Measurements from ENCODE around the gene MAP2K7.
"Not testable (repeated sequence)": the region's sequence is repeated elsewhere in the genome, so short reads cannot be mapped to it uniquely, and the experiment has no call there.

The MAP2K7 gene

DNA sequence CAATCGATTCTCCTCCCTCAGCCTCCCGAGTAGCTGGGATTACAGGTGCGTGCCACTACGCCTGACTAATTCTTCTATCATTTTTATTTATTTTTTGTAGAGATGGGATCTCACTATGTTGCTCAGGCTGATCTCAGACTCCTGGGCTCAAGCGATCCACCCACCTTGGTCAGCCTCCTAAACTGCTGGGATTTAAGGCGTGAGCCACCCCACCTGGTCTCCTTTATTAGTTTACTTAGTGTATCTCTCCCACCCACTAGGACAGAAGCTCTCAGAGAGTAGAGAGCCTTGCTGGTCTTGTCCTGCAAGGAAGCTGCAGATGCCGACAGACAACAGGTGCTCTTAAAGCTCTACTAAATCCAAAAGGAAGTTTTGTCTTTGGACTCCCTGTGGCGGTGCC lies 17.9 kb upstream of the MAP2K7 start:
- no peak for DNase-seq

- no peak for DNase-seq
Observed at GRCh38 chr19:7887408-7888144, 16.1 kb upstream of the MAP2K7 start.

- no peak for DNase-seq
Observed at GRCh38 chr19:7888145-7888825, 15.4 kb upstream of the MAP2K7 start, which contains the start of gene LRRC8E. Gene LRRC8E (plus strand): TSS chr19:7888510. CDS start chr19:7895604, 7,094 bp downstream.

DNA sequence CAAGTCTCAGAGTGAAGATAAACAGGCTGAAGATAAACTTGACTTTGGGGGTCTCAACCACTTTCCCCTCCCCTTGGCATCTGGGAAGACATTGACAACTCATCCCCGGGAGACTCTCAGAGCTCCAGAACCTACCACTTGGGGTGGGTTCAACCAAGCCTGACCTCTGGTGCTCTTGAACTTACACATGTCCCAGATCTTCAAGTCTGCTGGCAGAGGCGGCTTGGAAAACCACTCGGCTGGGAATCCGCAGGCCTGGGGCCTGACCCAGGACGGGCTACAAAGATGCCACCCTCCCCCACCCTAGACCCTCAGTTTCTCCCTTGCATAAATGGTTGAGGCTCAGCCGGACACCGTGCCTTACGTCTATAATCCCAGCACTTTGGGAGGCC lies 14.9 kb upstream of the MAP2K7 start:
- DNase-seq = no peak

DNA sequence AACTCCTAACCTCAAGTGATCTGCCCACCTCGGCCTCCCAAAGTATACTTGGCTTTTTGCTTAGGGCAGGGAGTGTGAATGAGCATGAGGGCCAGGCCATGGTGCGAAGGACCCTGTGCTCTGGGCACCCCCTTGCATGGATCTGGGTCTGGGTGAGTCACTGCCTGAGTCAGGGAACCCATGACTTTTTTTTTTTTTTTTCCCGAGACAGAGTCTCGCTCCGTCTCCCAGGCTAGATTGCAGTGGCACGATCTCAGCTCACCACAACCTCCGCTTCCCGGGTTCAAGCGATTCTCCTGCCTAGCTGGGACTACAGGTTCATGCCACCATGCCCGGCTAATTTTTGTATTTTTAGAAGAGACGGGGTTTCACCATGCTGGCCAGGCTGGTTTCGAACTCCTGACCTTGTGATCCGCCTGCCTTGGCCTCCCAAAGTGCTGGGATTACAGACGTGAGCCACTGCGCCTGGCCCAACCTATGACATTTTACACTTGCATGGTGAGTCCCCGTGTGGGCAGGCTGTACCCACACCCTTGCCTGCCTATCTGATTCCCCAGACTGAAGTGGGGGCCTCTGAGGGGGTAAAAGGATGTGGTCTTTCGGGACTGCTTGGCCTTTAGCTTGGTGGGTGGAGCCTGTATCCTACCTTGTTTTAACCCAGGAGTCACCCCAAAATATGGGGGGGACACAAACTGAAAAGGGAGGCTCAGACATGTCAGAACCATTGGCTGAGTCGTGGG lies 10.1 kb upstream of the MAP2K7 start:
- not testable (repeated sequence) for DNase-seq

DNA sequence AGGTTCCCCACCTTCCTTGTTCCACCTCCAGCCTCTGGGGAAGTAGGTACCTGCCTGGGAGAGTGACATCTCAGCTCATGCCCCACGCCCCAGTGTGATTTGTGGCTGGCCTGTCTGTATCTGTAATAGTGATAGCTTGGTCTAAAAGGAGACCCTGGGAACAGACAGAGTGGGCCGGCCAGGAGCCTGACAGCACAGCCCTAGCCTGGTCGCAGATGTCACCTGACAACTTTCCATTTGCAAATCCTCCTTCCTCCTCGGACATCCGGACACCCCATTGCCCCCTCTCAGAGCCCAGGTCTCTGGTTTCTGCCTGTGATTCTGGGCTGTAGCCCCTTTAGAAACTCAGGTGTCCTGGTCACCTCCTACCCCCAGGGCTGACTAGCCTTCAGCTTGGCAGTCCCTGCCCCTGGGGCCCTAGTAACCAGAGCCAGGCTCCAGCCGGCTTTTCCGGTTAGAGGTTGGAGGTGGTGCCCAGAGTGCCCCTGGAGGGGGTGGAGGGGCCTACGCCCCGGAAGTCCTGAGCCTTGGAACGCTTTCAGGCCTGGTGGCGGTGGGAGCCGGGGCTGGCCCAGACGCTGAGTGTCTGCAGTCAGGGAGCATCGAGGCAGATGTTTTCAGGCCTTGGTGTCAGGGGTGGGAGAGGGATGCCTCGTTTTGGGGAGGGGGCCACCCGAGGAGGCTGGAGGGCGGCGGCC lies 8.9 kb upstream of the MAP2K7 start:
- DNase-seq = no peak

DNA sequence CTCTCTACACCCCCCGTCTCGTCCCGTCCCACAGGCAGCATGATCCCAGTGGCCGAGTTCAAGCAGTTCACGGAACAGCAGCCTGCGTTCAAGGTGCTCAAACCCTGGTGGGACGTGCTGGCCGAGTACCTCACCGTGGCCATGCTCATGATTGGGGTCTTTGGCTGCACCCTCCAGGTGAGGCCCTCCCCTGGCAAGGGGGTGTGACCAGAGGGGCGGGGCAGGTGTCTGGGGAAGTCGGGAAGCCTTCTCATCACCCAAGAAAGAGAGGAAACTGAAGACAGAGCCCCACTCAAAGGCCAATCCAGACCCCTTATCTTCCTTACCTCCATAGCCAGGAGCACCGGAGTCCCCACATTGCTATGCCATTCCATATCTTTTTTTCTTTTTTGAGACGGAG lies 8.1 kb upstream of the MAP2K7 start:
- no peak for DNase-seq

DNA sequence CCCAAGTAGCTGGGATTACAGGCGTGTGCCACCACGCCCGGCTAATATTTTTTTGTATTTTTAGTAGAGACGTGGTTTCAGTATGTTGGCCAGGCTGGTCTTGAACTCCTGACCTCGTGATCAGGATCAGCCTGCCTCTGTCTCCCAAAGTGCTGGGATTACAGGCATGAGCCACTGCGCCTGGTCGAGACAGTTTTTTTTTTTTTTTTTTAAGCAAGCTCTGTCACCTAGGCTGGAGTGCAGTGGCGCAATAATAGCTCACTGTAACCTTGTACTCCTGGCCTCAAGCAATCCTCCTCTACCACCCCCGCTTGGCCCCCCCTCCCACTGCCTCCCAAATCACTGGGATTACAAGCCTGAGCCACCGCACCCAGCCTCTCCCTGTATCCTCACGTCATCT lies 6.4 kb upstream of the MAP2K7 start:
- DNase-seq = no peak

- DNase-seq = no peak
Observed at GRCh38 chr19:7898967-7899366, 4.7 kb upstream of the MAP2K7 start.

DNA sequence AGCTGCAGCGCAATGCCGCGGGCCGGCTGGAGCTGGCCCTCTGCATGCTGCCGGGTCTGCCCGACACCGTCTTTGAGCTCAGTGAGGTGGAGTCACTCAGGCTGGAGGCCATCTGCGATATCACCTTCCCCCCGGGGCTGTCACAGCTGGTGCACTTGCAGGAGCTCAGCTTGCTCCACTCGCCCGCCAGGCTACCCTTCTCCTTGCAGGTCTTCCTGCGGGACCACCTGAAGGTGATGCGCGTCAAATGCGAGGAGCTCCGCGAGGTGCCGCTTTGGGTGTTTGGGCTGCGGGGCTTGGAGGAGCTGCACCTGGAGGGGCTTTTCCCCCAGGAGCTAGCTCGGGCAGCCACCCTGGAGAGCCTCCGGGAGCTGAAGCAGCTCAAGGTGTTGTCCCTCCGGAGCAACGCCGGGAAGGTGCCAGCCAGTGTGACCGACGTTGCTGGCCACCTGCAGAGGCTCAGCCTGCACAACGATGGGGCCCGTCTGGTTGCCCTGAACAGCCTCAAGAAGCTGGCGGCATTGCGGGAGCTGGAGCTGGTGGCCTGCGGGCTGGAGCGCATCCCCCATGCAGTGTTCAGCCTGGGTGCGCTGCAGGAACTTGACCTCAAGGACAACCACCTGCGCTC lies 3.8 kb upstream of the MAP2K7 start:
- no peak for DNase-seq

DNA sequence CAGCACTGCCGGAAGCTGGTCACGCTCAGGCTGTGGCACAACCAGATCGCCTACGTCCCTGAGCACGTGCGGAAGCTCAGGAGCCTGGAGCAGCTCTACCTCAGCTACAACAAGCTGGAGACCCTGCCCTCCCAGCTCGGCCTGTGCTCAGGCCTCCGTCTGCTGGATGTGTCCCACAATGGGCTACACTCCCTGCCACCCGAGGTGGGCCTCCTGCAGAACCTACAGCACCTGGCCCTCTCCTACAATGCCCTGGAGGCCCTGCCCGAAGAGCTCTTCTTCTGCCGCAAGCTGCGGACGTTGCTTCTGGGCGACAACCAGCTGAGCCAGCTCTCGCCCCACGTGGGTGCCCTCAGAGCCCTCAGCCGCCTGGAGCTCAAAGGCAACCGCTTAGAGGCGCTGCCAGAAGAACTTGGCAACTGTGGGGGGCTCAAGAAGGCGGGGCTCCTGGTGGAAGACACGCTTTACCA lies 3.2 kb upstream of the MAP2K7 start:
- DNase-seq = no peak

- no peak for DNase-seq
Observed at GRCh38 chr19:7900931-7901330, 2.7 kb upstream of the MAP2K7 start.

DNA sequence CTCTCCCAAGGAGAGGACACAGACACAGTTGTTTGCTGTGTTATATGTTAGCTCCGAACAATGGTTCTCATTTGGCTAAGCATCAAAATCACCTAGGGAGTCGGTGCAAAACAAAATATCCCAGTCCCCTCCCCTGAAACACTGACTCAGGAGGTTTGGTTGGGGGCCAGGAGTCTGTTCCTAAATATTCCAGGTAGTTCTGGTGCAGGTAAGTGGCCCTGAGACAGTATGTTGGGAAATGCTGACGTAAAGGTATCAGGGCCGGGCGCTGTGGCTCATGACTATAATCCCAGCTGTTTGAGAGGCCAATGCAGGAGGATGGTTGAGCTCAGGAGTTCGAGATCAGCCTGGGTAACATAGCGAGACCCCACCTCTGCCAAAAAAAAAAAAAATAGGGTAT lies 2.3 kb upstream of the MAP2K7 start:
- DNase-seq = no peak

GRCh38 chr19:7902796-7903243 lies 857 bp upstream of the MAP2K7 start:
- DNase-seq = no peak

DNA sequence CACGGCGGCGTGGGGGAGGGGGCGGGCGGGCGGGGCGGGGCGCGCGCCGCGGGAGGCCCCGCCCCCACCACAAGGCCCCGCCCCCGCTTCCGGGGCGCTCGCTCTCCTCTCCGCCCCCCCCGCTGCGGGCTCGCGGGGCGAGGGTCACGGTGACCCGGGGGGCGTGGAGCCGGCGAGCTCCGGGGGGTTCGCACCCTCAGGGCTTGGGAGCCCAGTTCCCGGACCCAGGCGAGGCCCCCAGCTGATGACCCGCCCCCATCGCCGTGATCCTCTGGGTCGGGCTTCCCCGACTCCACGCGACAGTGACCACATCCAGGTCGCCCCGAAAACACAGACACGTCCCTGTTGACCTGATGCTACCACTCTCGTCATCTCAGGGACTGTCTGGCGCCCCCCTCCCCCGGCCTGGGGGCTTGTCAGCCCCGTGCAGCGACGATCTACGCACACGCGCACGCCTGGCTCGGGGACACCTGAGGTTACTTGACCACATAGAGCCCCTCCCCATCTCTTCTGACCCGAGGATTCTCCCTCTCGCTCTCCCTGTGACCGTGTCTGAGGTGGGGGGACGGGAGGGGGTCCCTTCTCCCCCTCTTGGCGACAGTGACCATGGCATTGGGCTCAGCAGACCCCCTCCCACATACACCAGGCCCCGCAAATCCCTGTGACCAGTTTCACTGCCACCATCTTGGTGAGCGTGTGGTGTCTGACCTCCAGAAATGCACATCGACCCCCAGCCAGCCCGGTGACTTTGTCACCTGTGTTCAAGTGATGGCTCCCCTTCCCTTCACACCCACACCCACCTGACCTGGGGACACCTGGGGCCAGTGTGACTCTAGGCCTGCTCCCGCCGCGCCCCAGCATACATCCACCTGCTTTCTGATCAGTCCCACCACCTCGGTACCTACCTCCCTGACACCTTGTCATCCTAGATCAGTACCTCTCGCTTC lies 670 bp downstream of the MAP2K7 start:
- DNase-seq = no peak

DNA sequence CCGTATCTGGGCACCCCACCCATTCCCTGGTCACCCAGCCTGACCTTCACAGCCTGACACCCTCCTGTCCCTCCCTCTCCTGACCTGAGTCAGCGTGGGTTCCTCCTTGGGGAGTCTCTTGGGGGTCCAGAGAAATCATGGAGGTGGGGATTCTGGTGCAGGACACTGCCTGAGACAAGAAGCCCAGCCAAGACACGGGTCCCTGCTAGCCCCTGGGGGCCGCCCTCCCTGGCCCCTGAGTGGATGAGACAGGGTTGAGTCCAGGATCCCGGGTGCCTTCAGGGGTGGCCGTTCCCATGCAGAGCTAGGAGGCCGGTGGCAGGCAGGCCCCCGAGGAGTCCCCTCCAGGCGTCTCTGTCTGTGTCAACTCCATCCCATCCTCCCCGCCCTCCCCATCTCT lies 1.6 kb downstream of the MAP2K7 start:
- DNase-seq = no peak

DNA sequence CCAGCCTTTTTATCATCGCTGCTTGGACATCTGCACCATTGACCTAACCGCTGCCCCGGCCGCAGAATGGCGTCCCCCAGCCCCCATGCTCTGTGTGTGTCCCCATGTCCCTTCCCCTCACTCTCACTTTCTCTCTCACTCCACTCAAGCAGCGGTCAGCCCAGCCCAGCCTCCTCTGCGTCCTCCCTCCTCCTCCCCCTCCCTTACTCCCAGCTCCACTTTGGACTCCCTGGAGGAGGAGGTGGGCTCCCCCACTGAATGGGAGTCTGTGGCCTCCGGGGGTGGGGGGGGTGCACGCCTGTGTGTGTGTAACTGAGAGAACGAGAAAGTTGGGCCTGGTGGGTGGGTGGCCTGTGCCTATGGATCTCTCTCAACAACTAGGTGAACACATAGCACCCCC lies 2.2 kb downstream of the MAP2K7 start:
- no peak for DNase-seq

DNA sequence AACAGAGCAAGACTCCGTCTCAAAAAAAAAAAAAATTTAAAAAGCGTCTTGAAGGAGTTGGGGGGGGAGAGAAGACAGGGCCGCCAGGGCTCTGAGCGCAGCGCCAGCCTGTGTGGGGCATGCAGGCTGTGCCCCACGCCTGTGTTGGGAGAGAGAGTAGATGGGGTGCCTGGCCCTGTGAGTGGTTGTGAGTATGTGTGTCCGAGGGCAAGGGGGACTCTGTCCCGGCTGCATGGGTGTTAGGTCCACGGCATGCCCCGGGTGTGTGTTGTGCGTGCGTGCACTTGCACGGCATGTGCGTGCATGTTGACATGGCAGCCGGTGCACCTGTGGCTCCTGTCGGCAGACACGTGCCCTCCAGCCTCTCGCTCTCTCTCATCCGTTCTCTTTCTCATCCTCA lies 3.4 kb downstream of the MAP2K7 start:
- DNase-seq = no peak

GRCh38 chr19:7907544-7907943 lies 3.9 kb downstream of the MAP2K7 start:
- DNase-seq = no peak

GRCh38 chr19:7908078-7908699 lies 4.5 kb downstream of the MAP2K7 start:
- DNase-seq = no peak
